NCI-H187 treated with DMSO at 0.1 percent for 48 hours (cell line): Measurements from ENCODE around the gene TMPRSS13.

Source experiments
- DNase-seq: peaks from one replicate; lab custom pipeline; 2025; lab: John Stamatoyannopoulos, UW

TMPRSS13 gene

DNA sequence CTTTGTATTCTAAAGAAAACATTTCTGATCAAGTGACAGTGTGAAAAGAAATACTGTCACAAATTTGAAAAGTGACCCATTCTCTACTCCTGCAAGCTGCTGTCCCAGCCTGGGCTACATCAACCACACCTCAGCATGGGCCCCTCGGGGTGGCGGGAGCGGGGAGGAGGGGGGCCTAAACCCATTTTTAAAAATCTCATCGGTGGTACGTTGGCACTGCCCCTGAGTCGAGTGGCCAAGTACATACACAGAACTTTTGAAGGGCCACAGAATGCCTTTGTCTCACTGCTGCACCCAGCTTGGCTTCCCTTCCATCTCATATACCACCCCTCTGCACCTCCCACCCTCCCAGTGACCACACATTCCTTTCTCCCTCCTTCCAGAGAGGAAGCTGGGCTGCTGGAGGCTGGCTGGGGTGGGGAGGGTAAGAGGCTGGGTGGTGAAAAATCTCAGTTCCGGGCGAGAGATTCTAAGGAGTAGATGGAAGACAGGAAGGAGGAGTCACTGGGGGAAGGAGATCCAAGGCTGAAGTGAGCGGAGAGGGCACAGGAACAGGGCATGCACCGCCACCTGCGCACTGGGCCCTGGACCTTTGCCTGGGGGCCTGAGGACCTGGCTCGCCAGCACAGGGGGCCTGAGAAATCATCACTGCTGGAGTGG, 73.9 kb downstream of the TMPRSS13 start:
- no peak for DNase-seq

GRCh38 chr11:117852309-117852708, 76.9 kb downstream of the TMPRSS13 start:
- DNase-seq = no peak

DNA sequence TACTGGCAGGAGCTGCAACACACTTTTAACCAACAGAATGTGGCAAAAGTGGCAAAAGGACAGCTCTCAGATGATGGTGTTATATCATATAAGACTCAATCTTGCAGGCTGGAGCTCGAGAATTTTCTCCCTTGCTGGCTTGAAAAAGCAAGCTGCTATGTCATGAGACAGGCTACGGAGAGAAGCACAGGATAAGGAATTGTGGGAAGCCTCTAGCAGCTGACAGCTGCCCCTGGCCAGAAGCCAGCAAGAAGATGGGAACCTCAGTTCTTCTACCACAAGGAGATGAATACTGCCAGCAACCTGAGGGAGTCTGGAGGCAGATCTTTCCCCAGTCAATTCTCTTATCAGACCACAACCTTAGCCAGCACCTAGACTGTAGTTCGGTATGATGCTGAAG, 77.3 kb downstream of the TMPRSS13 start:
- no peak for DNase-seq

GRCh38 chr11:117851106-117851505, 78.1 kb downstream of the TMPRSS13 start:
- no peak for DNase-seq
